Panc1 (cell line): ENCODE results near the gene NFIC. TPM values are rescaled to one million over a fixed set of nuclear protein-coding genes. Genes with fewer than 3 reads are reported as not detected.
"Not testable (repeated sequence)": the region's sequence is repeated elsewhere in the genome, so short reads cannot be mapped to it uniquely, and the experiment has no call there.

Experiments used
- ATAC-seq: fragments of 200-7000 bp; cut with Tn5 transposase; 2 replicates; pipeline ENCODE4 v1.9.1; 2020; ENCODE audit warnings: mild to moderate bottlenecking, moderate library complexity
- BruUV-seq: library from RNA; stranded (reverse); fragments of 400-500 nt; replicated peaks from 2 replicates; lab custom pipeline; 2021; lab: Mats Ljungman, UMichigan
- CTCF ChIA-PET: fragments of 300-600 bp; sonication (Branson Sonifier 250); formaldehyde crosslinking; loops from one replicate; lab custom pipeline; 2022; ENCODE audit warnings: antibody characterized with exemption; lab: Charles Lee
- POLR2A ChIA-PET: fragments of 300-600 bp; sonication (Branson Sonifier 250); formaldehyde crosslinking; loops from one replicate; lab custom pipeline; 2022; ENCODE audit warnings: antibody characterized with exemption; lab: Charles Lee
- DNase-seq: peaks from one replicate; pipeline ENCODE4 v3.0.0-alpha.2; 2010; ENCODE audit warnings: low read depth, low spot score
- H3K27ac ChIP-seq: 2 replicates; pipeline ENCODE4 v1.5.1; 2011; ENCODE audit warnings: mild to moderate bottlenecking, low read length, inconsistent platforms
- H3K27me3 ChIP-seq: fragments of 200-500 bp; sonication (Bioruptor generic); 2 replicates; pipeline ENCODE4 v1.6.0; 2014; ENCODE audit warnings: low read length, inconsistent platforms; ENCODE audit not compliant: control insufficient read depth, insufficient read depth
- H3K36me3 ChIP-seq: fragments of 200-500 bp; sonication (Bioruptor generic); 2 replicates; pipeline ENCODE4 v1.5.1; 2014; ENCODE audit warnings: inconsistent platforms, mild to moderate bottlenecking, low read length, moderate library complexity; ENCODE audit not compliant: control insufficient read depth, insufficient read depth
- H3K4me1 ChIP-seq: 2 replicates; pipeline ENCODE4 v1.5.1; 2011; ENCODE audit warnings: inconsistent platforms, mild to moderate bottlenecking, low read length, moderate library complexity; ENCODE audit not compliant: control insufficient read depth, insufficient read depth
- H3K4me3 ChIP-seq, 2 experiments: 2 replicates each; pipeline ENCODE4 v1.5.1; 2011 to 2012; ENCODE audit warnings: low read depth in 2 of 2, low read length in 2 of 2, mild to moderate bottlenecking in 2 of 2, inconsistent platforms in 1 of 2, moderate library complexity in 1 of 2
- H3K9me3 ChIP-seq: fragments of 200-500 bp; sonication (Bioruptor generic); 2 replicates; pipeline ENCODE4 v1.5.1; 2014; ENCODE audit warnings: low read depth, mild to moderate bottlenecking, inconsistent platforms, low read length, moderate library complexity; ENCODE audit not compliant: control insufficient read depth, insufficient read depth
- CTCF ChIP-seq: fragments of 450-650 bp; IDR thresholded peaks from 2 replicates; pipeline ENCODE4 v1.5.1; 2017; ENCODE audit warnings: mild to moderate bottlenecking
- POLR2AphosphoS5 ChIP-seq: IDR thresholded peaks from 2 replicates; pipeline ENCODE4 v1.6.1; 2012; ENCODE audit warnings: mild to moderate bottlenecking, low read depth, low read length, moderate library complexity
- REST ChIP-seq, 2 experiments: IDR thresholded peaks; 2 replicates each; pipeline ENCODE4 v1.6.1; 2011 to 2012; ENCODE audit warnings: low read depth in 2 of 2, control low read depth in 1 of 2, low read length in 1 of 2, mild to moderate bottlenecking in 1 of 2, moderate library complexity in 1 of 2; ENCODE audit not compliant: insufficient read depth in 1 of 2
- SIN3A ChIP-seq: IDR thresholded peaks from 2 replicates; pipeline ENCODE4 v1.6.1; 2012; ENCODE audit warnings: low read depth, mild to moderate bottlenecking, low read length, moderate library complexity, borderline replicate concordance; ENCODE audit not compliant: insufficient read depth
- TCF7L2 ChIP-seq: IDR thresholded peaks from 2 replicates; pipeline ENCODE4 v1.6.1; 2011; ENCODE audit warnings: mild to moderate bottlenecking, low read depth, low read length, inconsistent platforms
- in situ Hi-C: cut with HindIII; loops from 2 replicates; pipeline ENCODE4 v1.10.0; 2016; ENCODE audit warnings: low sequenced_read_pairs, low pct_unique_long_range_greater_than_20kb
- intact Hi-C: fragments of 100-400 bp; cut with micrococcal nuclease; formaldehyde crosslinking; loops from one replicate; pipeline ENCODE4 v1.10.0; 2022; ENCODE audit not compliant: unreplicated experiment
- total RNA-seq: library from RNA; stranded (reverse); gene quantifications from one replicate; pipeline ENCODE4 v1.2.1, GENCODE V29; 2021; ENCODE audit not compliant: unreplicated experiment

The NFIC gene
- total RNA-seq, 1 experiment from 2014 or later, result 120 TPM

GRCh38 chr19:3423183-3423829, 56.9 kb downstream of the NFIC start:
- DNase-seq, result no peak

GRCh38 chr19:3426433-3426832, 60.0 kb downstream of the NFIC start:
- no peak overlapping the region for H3K4me3 ChIP-seq
- H3K9me3 ChIP-seq, result no peaks in the 10 kb centered on the region
- TF ChIP-seq REST (IDR thresholded peaks at IDR 0.05; ENCODE audit: insufficient read depth in 1 of 2, low read depth in 2 of 2, low read length in 1 of 2), result no peak
- no peak for TF ChIP-seq TCF7L2
- no peak for TF ChIP-seq POLR2AphosphoS5
- TF ChIP-seq SIN3A, result no peak
- BruUV-seq, result no TSS peak
- ATAC-seq, result no peak
- intact Hi-C loops, result no loop called here
- no peak for DNase-seq
- POLR2A ChIA-PET, result interaction anchor here (0.7 kb wide), 1 partner anchor 38 kb away, joined by 4 read pairs; no protein-coding TSS in a partner anchor
- peaks cover 7% of the 10 kb centered on the region for H3K4me1 ChIP-seq
- in situ Hi-C loops, result no loop called here
- no peaks in the 10 kb centered on the region for H3K36me3 ChIP-seq
- H3K27me3 ChIP-seq, result no peaks in the 10 kb centered on the region
- no peak overlapping the region for H3K27ac ChIP-seq
- CTCF ChIA-PET, result no interaction called here

More at GRCh38 chr19:3423183-3423829, 56.9 kb downstream of the NFIC start:
- no peaks in the 10 kb centered on the region for H3K36me3 ChIP-seq
- H3K27ac ChIP-seq, result no peak overlapping the region
- TF ChIP-seq REST (IDR thresholded peaks at IDR 0.05; ENCODE audit: insufficient read depth in 1 of 2, low read depth in 2 of 2, low read length in 1 of 2), result no peak
- TF ChIP-seq SIN3A, result no peak
- no peak for TF ChIP-seq CTCF
- TF ChIP-seq POLR2AphosphoS5, result no peak
- TF ChIP-seq TCF7L2, result no peak
- no peaks in the 10 kb centered on the region for H3K9me3 ChIP-seq
- no TSS peak for BruUV-seq
- peaks cover 2% of the 10 kb centered on the region for H3K4me1 ChIP-seq
- intact Hi-C loops (no loop called here), in situ Hi-C loops (no loop called here)
- no peaks in the 10 kb centered on the region for H3K27me3 ChIP-seq
- ChIA-PET POLR2A (no interaction called here), CTCF (no interaction called here)
- ATAC-seq, result no peak
- H3K4me3 ChIP-seq, result no peak overlapping the region

- in situ Hi-C loops, POLR2A ChIA-PET, intact Hi-C loops, DNase-seq, H3K4me3 ChIP-seq, H3K36me3 ChIP-seq, H3K27me3 ChIP-seq, ATAC-seq, H3K27ac ChIP-seq, H3K4me1 ChIP-seq, BruUV-seq, H3K9me3 ChIP-seq: not testable (repeated sequence)
- CTCF ChIA-PET, result interaction anchor here (0.8 kb wide), 1 partner anchor 86 kb away, joined by 3 read pairs; no protein-coding TSS in a partner anchor
Observed at GRCh38 chr19:3430366-3430680, 63.9 kb downstream of the NFIC start.
